HG03064 (cell line): Measurements from ENCODE around the gene SPACA7.
"Not testable (repeated sequence)": the region's sequence is repeated elsewhere in the genome, so short reads cannot be mapped to it uniquely, and the experiment has no call there.

ENCODE experiments used
- ATAC-seq: cut with Tn5 transposase; IDR thresholded peaks from one replicate; pipeline ENCODE4 v1.9.1; 2021; ENCODE audit warnings: low read depth; ENCODE audit not compliant: unreplicated experiment

The SPACA7 gene

DNA sequence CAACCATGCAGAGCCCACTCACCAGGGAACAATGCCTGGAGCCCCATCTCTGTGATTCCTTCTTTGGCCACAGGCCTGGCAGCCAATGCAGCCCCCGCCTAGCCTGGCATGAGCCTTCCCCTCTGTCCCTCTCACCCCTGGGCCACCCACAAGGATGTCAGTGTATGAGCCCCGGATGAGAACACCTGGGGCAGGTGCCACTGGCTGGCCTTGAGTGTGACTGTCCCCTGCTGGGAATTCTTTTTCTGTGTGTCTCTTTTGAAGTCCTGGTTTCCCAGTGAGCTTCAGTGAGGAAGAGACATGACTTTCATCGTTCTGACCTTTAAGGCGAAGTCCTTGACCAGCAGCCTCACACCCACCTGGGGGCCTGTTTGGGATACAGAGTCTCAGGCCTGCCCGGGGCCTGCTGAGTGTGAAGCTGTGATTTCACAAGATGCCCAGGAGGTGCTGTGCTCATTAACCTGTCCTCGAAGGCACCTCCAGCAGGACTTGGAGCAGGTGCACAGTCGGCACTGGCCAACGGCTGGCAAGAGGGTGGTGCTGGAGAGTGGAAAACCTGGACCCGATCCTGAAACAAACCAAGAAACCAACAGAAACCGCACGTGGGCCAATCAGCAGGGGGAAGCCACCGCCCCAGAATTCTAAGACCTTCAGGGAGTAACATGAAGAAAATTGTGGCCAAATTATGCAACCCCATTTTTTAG is 27.4 kb upstream of the SPACA7 start:
- no peak for ATAC-seq

DNA sequence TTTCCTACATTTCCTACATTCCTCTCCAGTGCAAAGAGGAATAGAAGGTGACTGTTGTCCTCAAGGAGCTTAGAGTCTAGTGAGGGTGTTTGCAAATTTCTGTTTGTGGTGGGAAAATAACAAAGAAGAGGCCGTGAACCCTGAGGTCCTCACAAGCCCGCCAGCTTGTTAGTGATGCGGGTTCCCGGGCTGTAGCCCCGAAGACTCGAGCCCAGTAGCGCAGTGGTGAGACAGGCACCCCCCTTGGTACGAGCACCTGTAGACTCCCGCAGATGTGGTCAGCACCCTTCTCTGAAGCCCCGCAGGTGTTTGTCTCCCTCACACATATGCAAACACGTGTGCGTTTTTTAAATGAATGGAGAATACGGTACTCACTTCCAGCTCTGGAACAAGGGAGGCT is 26.5 kb upstream of the SPACA7 start:
- ATAC-seq = no peak

DNA sequence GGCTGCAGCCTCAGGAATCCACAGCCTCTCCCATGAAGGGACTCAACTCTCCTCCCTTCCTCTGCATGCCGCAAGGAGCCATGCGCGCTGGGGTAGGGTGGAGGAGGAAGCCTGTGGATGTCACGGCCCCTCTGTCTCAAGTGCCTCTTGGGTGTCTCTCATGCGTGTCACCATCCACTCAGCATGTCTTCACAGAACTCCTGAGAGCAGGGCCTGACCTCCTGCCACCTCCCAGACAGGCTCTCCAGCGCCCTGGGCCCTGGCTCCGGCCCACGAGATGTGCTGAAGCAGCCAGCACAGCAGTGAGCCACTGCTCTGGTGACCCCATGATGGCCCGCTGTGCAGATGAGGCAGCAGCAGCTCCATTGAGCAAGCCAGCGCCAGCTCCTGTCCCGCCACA is 25.9 kb upstream of the SPACA7 start:
- no peak for ATAC-seq

DNA sequence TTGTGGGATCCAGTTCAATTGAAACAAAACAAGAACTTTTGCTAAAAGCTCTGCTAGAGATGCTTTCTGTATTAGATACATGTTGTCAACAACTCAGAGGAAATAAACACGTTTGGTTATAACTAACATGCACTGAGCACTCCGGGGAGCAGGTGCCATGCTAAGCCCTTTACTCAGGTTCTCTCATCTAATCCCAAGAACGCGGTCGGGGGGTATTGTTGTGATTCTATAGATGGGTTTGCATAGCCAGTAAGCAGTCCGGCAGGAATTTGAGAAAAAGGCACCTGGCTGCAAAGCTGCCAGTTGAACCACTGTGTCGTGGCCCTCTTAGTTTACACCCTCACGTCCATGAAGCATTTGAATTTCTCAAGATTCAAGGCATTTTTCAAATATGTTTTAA is 24.3 kb upstream of the SPACA7 start:
- ATAC-seq = no peak

DNA sequence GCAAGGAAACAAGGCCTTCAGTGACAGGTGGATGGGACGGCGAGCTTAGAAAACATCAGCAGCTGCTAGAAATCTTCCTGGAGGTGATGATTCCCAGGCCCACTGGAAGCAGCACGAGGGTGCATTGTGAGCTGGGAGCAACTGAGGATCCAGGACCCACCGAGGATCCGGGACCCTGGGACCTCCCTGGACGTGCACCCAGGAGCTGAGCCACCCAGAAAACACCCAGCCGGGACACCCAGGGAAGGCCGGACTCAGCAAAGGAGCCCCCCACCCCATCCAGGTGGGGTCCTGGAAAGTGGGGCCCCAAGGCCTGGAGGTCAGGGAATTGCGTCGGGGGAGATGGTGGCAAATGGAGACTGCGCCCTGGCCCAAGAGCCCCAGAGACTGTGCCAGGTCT is 22.3 kb upstream of the SPACA7 start:
- no peak for ATAC-seq

DNA sequence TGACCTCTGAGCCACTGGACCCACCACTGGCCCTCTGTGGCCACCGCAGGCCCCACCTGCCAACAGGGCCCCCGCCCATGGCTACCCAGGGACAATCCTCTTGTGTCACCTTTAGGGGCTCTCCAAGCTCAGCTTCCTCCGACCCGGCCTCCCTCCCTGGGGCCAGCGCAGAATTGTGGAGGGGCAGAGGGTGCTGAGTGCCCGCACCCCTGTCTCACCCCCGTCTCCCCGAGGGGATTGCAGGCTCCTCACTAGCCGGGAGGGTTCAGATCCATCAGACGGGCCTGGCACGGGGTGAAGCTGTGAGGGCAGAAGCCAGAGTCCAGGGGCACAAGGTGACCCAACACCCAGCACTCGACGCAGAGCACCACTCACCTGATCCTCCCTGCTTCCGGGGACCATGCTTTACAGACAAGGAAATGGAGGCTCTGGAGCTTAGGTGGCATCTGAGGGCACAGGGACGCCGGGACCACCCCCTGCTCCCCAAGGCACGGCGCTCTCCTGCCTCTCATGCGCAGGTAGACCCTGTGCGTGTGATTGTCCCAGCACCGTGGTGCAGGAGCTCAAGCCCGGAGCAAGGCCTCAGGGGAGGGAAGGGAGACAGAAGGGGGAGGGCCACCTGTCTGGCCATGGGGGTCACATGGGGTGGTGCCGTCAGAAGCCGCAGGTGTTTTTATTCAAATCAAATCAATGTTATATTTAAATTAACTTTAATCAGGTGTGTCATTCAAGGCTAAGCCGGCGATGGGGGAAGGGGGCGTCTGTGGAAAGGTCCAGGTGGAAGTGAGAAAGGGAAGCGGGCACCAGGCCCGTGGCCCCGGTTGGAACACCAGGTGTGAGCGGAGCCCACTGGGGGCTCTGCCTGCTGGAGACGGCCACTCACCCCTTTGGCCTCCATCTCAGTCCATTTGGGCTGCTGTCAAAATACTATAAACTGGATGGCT is 21.6 kb upstream of the SPACA7 start:
- ATAC-seq = no peak

DNA sequence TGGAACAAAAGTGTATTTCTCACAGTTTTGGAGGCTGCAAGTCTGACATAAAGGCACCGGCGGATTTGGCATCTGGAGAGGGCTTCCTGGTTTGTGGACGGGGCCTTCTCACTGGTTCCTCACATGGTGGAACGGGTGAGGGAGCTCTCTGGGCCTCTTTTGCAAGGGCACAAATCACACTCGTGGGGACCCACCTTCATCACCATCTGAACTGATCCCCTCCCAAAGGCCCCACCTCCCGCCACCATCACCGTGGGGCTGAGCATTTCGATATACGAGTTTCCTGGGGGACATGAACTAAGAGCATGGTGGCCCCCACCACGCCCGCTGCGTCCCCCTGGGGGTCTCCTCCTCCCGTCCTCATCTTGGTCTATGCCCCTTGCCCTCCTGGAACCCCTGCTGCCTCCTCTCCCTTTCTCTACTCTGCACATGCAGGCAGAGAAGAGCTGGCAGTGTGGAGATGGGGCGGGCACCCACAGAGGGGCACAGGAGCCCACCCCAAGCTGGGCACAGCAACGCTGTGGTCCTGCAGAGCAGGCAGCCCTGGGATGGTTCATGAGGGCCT is 20.8 kb upstream of the SPACA7 start:
- no peak for ATAC-seq

DNA sequence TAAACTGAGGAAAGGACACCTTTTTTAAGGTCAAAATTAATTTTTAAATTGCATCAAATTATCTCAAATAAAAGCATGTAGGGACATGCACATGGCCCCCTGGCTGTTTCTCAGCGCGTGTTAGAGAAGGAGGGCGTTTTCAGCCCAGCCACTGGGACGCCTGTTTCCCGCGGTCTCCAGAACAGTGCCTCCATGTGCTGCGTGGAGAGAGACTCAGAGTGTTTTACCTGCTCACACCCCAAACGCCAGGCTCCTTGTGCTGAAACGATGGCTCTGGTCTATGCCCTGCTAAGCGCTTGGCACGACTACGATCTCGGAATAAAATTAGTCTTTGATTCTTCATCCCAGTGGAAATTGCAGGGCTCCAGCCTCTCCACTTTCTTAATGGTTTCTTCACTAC is 20.0 kb upstream of the SPACA7 start:
- no peak for ATAC-seq

DNA sequence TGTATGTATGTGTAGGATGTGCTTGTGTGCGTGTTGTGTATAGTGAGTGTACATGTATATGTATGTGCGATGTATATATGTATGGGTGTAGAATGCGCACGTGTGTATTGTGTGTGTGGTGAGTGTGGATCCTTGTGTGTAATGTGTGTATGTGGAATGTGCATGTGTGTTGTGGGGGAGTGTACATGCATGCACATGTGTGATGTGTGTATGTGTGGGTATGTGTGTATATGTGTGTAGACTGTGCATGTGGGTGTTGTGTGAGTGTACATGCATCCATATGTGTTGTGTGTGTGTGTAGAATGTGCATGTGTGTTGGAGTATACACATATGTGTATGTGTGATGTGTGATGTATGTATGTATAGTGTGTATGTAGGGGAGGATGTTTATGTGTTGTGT is 18.0 kb upstream of the SPACA7 start:
- no peak for ATAC-seq

DNA sequence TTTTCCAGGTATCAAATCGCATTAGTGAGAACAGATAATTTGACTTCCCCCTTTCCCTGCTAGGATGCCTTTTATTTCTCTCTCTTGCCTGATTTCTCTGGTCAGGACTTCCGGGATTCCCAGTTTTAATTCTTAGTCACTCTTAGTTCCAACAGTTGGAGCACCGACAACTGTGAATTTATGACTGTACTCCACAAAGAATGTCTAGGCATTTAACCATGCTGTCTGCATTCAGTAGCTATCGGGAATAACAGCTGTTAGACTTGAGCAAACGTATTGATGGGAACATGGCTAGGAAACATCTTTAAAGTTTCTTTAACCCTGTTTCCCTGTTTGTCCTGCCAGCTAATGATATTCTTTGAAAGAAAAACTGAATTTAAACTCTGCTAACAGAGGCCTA is 14.1 kb upstream of the SPACA7 start:
- no peak for ATAC-seq

DNA sequence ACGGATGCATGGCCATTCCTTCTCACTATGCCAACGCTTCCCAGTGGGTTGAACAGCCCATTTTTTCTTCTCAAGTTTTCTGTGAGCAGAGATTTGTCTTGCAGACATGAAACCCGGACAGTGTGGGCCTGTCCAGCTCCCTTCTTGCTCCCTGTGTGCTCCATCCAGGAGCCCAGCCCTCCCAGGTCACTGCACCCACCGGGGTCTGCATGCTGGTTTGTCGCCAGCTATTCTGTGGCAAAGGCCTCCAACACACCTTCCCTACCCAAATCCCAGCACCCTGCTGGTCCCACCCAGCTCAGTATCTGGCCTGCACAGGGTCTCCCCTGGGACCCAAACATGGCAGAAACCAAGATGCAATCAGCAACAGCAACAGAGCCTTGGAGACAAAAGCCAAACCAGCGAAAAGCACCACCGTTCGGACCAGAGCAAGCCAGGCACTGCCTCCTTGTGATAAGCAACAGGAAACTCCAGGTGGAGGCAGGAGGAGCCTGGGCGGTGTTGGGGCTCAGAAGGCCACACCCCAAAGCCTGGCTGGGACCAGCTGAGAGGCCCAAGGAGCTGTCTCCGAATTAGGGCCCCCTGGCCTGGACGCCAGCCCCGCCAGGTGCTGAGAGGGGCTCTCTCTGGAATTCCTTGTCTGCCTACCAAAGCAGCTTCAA is 12.2 kb upstream of the SPACA7 start:
- ATAC-seq = no peak

DNA sequence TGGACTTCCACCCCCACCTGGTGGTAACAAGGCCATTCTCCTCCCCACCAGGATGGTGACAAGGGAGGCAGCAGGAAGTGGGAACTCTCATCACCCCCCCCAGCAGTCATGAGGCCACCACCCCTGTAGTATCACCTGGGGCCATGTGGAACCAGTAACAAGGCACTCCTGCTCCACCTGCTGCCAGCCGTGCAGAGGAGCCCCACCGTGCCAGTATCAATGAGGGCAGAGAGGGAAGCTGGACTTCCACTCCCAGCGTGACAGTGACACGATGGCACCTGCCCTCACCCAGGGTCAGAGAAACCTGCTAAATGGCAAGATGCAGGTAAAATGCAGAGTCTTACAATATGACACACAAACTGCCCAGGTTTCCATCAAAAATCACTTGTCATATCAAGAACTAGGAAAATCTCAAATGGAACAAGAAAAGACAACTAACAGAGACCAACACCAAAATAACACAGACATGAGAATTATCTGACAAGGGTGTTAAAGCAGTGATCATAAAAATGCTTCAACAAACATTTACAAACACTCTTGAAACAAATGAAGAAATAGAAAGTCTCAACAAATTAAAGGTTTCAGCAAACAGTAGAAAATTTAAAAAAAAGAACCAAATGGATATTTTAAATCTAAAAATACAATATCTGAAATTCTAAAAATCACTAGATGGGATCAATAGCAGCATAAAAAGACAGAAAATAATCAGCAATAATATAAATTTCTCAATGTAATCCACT is 9.1 kb upstream of the SPACA7 start:
- ATAC-seq = no peak

DNA sequence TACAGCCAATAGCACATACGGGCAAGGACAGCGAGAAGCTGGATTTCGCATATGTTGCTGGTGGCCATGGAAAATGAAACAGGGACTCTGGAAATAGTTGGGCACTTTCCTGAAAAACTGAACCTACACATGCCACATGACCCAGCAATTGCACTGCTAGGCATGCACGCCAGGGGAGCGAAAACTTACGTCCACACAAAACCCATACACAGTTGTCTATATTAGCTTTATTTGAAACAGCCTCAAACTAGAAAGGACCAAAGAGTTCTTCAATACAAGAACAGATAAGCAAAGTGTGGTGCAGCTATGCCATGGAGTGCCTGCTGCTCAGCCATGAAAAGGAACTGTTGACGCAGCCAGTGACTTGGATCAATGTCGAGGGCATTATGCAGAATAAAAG is 7.3 kb upstream of the SPACA7 start:
- ATAC-seq = no peak

DNA sequence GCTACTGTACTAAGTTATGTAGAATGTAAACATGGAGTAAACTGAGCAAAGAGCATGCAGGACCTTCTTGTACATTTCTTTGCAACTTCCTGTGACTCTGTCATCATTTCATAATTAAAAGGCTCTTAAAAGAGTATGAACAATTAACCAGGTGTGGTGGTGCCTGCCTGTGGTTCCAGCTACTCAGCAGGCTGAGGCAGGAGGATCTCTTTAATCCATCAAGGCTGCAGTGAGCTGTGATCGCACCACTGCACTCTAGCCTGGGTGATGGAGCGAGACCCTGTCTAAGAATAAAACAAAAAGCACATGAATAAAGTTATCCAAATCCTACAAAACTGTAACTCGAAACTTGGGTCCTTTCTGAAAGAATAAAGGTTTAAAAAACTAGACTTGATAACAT is 5.8 kb upstream of the SPACA7 start:
- ATAC-seq = no peak

DNA sequence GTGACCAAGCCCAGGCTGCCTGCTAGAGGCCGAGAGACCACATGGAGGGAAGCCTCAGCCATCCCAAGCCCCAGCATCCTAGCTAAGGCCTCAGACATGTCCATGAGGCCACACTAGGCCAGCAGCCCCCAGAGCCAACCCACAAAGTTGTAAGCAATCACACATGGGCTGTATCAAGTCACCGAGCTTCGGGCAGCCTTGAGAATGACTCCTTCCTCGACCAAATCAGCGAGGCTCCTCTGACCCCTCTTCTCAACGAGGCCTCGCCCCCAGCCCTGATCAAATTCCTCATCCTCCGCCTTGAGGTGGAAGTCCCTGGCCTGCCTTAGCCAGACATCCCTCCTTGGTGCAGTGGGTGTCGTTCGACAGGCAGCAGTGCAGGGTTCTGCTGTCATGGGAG is 1.9 kb upstream of the SPACA7 start:
- no peak for ATAC-seq

DNA sequence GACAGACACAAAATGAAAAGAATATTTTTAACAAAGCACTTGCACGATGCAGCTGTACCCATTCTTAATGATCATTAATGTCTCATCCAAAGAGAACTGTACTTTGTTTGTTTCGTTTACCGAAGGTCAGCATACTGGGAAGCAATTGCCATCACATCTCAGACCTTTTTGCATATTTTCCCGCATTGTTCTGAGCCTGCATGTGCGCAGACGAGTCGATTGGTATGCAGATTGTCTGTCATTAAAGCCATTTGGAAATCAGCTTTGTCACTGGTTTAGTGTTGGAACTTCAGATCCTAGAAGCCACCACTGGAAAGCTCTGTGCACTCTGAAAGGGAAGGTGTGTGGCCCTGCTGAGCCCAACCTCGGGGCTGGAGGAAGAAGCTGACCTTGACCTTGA is 15.6 kb downstream of the SPACA7 start:
- no peak for ATAC-seq

DNA sequence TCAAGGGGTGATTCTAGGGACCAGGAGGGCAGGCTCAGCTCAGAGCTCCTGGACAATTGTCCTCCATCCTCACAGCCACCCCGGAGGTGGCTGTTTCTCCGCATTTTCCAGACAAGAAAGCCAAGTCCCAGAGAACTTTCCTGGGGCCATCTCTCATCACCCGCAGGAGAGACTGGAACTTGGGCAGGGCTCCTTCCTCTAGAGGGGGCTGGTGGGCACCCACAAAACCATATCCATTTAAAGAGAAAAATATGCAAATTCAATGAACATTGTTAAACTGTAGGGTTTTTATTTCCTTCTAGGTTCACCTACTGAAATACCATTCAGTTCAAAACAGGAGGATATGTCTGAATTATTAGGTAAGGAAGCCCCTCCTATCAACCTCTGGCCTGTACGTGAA is 16.6 kb downstream of the SPACA7 start:
- ATAC-seq = no peak

DNA sequence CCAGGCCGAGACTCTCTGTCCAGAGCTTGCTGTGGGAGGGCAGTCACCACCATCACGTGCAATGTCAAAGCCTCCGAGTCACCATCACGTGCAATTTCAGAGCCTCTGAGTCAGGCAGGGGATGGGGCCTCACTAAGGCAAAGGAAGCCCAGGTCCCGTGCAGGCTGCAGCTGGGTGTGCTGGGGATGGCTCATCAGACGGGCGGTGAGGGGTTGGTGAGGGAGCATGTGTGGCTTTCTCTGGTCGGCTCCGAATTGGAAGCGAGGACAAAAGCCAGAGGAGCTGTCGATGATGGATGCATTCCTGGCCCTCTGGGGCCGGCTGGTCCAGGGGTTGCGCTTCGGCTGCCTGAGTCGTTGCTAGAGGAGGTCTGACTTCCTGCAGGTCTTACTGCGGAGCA is 18.9 kb downstream of the SPACA7 start:
- not testable (repeated sequence) for ATAC-seq

DNA sequence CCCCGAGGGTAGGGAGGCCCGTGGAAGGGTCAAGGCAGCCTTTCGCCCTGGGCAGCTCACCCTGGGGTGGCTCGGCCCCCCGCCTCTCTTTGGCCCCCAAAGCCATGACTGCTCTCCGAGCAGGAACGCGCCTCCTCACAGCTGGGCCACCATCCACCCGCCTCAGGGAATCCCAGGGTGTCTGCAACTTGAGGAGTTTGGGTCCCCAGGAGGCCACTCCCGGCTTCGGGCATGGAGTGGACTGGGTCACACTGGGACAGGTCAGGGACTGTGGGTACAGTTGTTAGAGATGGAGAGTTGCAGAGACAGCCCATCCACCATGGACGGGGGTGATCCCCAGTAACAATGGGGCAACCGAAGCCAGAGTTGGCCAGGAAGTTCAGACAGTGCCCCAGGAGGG is 19.8 kb downstream of the SPACA7 start:
- ATAC-seq = not testable (repeated sequence)

DNA sequence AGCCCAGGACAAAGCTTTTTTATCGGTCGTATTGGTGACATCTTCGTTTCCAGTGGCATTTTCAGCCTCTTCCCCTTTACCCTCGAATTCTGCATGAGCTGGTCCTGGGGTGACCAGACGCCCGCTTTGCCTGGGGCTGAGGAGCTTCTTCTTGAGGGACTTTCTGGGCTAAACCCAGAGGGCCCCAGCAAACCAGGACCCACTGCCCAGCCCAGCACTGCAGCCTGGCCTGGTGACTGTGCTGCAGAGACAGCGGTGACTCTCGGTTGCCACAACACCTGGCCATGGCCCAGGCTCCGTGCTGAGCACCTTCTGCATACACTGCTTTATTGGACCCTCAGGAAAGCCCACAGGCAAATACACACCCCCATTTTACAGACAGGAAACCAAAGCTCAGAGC is 21.0 kb downstream of the SPACA7 start:
- no peak for ATAC-seq
